Measurements from ENCODE around the gene DCC.

Gene DCC, protein sequence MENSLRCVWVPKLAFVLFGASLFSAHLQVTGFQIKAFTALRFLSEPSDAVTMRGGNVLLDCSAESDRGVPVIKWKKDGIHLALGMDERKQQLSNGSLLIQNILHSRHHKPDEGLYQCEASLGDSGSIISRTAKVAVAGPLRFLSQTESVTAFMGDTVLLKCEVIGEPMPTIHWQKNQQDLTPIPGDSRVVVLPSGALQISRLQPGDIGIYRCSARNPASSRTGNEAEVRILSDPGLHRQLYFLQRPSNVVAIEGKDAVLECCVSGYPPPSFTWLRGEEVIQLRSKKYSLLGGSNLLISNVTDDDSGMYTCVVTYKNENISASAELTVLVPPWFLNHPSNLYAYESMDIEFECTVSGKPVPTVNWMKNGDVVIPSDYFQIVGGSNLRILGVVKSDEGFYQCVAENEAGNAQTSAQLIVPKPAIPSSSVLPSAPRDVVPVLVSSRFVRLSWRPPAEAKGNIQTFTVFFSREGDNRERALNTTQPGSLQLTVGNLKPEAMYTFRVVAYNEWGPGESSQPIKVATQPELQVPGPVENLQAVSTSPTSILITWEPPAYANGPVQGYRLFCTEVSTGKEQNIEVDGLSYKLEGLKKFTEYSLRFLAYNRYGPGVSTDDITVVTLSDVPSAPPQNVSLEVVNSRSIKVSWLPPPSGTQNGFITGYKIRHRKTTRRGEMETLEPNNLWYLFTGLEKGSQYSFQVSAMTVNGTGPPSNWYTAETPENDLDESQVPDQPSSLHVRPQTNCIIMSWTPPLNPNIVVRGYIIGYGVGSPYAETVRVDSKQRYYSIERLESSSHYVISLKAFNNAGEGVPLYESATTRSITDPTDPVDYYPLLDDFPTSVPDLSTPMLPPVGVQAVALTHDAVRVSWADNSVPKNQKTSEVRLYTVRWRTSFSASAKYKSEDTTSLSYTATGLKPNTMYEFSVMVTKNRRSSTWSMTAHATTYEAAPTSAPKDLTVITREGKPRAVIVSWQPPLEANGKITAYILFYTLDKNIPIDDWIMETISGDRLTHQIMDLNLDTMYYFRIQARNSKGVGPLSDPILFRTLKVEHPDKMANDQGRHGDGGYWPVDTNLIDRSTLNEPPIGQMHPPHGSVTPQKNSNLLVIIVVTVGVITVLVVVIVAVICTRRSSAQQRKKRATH (N-terminal part only)

DNA sequence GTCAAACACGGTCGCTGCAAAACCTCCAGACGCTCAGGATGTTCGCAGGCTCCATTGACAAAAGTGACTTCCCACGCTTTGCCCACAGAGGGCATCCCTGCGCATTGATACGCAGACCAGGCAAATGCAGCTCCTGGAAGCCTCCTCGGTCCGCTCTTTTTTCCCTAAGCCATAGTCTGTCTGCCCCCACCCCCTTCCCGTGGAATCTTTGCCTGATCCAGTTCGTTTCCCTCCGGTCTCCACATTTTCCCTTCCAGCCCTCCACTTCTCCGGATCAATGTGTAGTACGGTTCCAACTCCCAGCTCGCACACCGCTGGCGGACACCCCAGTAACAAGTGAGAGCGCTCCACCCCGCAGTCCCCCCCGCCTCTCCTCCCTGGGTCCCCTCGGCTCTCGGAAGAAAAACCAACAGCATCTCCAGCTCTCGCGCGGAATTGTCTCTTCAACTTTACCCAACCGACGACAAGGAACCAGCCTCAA is at the start of gene DCC:
Gene DCC, plus strand, starts transcription at position 307 of the 481 bp plus-strand sequence. CDS start 591 bp downstream, outside the sequence.
- DNase-seq = peak in 1 of 2 experiments; percentile 47

DNA sequence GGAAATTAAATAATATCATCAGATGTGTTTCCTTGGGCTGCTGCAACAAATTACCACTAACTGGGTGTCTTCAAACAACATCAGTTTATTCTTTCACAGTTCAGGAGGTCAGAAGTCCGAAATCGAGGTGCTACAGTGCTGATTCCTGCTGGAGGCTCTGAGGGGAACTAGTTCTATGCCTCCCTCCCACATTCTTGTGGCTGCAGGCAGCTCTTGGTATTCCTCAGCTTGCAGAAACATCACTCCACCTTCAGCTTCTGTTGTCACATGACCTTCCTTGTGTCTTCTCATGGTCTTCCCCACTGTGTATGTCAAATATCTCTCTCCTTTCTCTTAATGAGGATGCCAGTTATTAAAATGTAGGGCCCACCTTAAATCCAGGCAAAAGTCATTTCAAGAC is 29.3 kb upstream of the DCC start:
- no peak for DNase-seq

DNA sequence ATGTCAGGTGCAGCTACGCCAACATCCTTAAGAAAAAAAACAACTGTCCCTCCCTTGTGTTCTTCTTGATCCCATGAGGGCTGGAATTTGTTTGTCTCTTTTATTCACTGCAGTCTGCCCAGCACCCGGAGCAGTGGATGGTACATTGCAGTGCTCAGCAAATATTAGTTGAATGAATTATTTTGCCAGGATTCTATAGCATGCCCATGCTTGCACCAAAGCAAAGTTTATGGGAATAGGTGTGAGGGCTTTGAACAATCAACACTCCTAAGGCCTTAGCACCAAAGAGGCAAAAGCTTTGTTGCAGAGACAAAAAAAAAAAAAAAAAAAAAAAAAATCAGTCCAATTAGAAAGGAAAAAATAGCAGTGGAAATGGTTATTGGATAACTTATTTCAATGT is 28.7 kb upstream of the DCC start:
- DNase-seq = no peak

DNA sequence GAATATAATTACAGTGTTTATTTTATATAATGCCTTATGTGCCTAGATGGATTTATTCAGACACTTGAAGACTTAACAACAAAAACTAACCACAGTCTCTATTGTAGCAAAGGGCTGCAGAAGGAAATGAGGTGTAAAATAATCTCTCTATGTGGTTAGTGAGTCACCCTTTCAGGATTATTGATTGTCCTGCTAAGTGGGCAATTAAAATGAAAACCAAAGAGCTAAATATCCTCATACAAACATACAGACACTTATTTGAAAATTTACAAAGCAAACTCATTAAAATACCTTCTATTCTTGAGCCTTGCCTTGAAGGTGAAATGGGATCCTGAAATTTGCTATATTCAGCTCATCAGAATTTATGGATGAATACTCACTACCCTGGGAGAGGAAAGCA is 27.7 kb upstream of the DCC start:
- no peak for DNase-seq

DNA sequence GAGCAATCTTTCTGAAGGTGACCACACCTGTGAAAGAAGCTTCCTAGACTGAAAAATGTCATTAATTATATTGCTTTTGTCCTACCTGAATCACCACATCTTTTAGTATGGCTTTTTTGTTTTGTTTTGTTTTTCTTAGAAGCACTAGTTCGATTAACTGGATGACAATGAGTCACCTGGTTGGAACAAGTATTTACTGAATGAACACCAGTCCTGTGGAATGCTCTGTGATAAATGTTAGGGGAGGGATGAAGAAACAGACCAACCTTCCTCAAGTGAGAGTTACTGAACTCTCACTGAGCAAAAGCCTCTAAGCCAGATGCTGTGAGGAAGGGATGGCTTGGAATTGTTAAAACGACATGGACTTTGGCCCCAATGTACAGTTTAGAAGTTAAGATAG is 26.8 kb upstream of the DCC start:
- DNase-seq = no peak

DNA sequence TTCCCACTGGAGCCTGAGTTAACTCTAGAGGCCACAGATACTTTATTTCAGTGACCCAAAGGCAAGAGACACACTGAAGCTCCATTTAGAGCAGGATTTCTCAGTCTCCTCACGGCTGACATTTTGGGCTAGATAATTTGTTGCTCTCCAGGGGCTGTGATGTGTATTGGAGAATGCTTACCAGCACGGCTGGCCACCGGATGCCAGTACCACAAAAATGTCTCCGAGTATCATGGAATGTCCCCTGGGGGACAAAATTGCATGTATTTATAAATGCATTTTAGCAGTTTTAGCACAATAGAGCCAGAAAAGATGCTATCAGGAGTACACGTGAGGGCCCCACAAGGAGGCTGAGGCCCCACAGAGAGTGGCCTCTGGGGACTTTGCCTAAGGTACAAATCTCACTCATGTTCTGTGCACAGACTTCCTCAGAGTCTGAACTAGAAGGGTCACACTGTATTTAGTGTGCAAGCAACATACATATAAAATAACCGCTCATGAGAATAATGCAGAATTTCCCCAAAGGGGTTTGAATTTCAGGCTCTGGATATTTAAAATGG is 20.5 kb upstream of the DCC start:
- DNase-seq = no peak

DNA sequence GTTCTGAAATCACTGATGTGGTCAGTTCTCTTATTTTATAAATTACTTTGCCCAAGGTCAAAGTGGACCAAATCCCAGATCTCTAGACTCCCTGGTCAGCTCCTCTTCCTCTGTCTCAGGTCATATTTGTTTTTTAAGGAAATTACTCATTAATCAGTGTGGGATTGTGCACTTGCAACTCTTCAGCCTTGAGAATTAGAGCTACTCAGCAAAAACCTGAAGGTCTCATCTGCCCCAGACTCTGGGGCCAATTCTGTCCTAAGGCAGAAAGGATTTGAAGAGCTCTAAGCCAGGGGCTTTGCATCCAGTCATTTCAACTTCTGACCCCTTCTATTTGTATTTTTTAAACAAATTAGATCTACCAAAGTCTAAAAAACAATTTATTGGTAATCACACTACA is 17.7 kb upstream of the DCC start:
- no peak for DNase-seq

DNA sequence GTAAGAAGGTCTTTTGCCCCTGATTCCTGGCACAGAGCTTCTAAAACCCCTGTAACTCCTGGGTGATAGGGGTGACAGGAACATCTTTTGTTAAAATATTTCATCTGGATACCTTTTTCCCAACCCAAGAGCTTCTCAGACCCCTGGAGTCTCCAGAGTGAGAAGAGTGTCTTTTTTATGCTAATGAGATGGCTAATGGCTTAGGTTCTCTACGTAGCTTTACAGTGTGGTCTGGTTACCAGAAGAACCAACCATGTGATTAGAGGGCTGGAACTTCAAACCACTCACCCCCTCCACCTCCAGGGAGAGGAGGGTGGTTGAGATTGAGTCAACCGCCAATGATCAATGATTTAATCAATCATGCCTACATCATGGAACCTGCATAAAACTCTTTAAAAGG is 16.2 kb upstream of the DCC start:
- DNase-seq = no peak

DNA sequence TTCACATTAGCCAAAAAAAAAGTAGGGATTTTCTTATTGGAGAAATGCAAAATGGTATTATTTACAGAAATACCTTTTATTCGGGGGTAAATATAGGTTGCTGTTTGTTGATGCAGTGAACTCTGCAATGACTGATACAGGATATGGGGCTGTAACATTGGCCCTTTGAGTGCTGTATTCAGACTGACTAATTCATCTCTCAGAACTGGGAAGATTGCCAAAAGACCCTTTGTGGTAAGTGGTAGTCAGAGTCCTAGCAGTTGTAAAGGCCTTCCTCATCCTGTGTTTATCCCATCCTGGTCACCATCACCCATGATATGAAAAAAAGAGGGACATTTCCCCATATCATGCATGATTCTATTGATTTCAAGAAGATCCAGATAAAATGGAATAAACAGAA is 14.0 kb upstream of the DCC start:
- DNase-seq = no peak

DNA sequence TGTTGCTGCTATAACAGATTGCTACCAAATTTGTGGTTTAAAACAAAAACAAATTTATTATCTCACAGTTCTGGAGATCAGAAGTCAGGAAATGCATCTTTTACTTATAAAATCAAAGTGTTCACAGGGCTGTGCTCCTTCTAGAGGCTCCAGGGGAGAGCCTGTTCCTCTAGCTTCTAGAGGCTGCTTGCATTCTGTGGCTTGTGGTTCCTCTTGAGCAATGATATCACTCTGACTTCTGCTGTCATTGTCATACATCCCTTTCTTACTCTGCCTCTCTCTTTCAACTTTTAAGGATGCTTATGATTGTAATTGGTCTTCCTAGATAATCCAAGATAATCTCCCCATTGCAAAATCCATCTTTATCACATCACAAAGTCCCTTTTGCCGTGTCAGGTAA is 6.1 kb upstream of the DCC start:
- no peak for DNase-seq

DNA sequence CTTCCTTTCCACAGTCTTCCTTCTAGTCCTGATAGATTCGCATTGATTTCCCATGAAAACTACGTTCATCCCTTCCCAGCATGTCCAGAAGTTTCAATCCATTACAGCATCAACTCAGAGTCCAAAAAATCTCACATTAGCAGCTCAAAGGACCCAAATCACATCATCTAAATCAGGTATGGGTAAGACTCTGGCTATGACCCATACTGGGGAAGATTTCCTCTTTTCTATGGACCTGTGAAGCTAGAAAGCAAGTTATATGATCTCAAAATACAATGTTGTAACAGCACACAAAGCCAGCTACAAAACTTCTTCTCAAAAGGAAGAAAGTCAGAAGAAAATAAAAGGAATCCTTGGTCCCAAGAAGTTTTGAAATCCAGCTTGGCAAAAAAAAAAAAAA is 5.7 kb upstream of the DCC start:
- no peak for DNase-seq

DNA sequence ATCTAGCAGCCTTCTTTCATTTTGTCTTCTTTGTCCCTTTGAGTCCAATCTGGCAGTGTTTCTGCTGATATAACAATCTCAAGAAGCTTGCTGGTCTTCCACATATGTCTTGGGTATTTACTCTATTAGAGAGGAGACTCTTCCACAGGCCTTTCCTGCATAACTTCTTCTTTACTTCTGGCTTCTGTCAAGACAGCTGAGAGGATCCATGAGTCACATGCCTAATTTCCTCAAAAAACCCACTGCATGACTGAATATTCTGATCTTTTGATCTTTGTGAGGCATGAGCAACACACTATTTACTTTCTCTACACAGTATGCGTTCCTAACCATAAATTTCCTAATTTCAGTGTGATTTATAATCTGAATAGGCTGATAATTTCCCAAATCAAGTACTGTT is 5.1 kb upstream of the DCC start:
- DNase-seq = no peak

DNA sequence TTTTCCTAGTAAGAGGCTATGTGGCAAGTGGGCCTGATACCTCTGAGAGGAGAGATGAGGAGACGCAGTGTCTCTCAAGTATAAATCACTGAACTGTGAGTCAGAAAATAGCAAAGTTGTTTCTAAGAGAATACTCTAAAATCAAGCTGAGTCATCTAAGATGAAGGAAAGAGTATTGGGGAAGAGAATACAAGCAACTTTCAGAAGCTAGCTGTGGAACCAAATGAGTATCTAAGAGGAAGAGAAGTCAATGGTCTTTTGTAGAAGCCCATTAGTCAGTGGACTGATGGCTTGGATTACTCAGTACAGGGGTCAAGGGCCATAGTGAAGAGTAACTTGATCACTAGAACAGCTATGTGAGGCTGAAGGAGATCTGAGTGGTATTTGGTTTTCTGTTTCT is 2.7 kb upstream of the DCC start:
- DNase-seq = no peak

DNA sequence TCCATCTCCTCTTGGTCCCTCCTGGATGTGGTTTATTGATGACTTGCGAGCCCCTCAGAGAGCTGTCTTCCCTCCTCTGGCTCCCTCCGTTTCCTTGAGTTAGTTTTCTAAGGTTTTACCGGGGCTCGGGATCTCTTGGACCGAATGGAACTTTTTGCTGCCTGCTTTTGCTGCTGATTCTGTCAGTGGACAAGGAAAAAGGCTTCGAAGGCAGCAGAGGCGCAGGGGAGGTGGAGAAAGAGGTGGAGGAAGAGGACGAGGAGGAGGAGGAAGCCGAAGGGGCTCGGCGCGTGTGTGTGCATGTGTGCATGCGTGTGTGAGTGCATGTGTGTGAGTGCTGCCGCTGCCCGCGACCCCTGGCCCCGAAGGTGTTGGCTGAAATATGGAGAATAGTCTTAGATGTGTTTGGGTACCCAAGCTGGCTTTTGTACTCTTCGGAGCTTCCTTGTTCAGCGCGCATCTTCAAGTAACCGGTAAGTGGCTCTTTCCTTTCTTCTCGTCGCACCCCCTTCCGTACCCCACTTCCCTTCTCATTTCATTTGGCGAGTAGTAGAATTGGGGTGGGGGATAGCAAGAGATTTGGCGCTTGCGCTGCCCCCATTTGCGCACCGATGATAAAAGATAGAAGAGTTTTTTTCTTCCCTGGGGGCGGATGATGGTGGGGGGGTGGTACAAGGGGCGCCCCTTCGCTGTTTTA is 557 bp downstream of the DCC start:
- DNase-seq = no peak

DNA sequence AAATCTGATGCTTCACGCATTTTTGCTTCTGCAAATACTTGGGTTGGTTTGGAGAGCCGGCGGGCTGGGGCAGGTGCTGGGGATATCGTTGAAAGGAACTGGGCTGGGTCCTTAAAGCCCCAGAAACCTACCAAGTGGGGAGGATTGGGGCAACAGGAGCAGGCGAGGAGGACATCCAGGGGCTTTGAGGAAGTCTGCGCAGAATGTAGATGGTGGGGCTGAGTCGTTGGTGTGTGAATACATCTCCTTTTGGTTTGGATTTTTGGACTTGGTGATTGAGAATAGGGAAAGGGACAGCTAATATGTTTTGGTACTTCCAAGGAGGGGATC is 1.1 kb downstream of the DCC start:
- DNase-seq = no peak

DNA sequence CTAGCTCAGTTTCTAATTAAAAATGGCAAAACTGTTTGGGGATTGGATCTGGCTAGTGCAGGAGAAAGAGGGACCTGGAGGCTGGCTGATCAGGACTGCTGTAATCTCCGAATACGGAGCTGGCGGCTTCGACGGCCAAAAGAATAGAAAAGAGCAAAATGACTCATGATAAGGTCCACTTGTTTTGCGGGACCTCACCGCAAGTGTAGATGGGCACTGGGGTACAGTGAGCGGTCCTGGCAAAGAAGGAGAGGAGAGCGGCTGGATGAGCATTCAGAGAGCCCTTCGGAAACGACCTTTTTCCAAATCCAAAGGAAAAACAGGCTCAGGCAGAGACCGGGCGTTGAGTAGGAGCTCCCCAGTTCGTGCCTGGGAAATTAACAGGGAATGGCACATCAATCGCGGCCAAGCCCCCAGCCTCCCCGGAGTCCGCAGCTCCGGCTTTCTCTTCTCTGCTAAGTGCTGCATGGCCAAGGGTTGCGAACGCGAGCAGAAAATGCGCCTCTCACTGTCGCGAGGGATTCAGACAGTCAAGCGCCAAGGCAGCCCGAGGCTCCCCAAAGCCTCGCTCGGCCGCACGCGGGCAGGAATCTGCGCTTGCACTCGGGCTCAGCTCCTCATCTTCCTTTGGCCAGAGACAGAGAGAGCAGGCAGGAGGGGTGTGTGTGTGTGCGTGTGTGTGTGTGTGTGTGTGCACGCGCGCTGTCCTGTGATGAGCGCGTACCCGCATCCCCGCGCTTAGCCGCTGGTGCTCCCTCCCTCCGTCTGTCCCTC is 1.8 kb downstream of the DCC start:
- no peak for DNase-seq

DNA sequence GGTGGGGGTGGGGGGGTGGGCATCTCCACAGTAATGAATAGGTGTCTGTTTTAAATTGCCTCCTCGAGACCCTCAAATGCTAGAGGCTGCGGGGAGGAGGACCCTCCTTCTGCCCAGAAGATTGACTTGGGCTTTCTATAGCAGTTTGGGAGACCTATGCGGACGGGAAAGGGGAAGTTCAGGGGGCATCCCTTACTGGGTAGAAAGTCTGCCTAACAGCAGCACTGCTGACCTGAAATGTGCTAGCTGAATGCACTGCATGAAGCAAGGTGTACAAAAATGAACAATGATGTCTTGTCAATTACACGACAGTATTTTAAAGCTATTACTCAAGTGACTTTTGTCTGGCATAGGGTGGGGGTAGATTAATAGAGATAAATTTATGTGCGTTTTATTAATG is 2.5 kb downstream of the DCC start:
- DNase-seq = no peak

DNA sequence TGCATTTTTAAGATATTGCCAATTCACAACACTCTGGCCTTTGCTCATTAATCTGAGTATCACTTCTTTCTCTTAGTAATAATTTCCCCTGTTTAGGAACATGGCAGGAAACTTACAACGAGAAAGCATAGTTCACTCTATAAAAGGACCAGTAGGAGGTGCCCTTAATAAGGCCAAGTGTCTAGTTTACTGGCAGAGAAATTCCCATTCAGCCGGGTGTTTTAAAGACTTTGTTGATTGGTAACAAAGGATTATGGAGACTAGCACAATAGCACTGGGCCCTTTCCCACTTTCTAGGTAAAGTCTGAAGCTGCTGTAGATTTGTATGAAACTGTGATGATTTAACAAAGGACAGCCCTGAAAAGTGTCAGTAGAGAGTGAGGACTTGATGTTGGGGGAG is 3.1 kb downstream of the DCC start:
- DNase-seq = peak in 1 of 2 experiments; percentile 0

DNA sequence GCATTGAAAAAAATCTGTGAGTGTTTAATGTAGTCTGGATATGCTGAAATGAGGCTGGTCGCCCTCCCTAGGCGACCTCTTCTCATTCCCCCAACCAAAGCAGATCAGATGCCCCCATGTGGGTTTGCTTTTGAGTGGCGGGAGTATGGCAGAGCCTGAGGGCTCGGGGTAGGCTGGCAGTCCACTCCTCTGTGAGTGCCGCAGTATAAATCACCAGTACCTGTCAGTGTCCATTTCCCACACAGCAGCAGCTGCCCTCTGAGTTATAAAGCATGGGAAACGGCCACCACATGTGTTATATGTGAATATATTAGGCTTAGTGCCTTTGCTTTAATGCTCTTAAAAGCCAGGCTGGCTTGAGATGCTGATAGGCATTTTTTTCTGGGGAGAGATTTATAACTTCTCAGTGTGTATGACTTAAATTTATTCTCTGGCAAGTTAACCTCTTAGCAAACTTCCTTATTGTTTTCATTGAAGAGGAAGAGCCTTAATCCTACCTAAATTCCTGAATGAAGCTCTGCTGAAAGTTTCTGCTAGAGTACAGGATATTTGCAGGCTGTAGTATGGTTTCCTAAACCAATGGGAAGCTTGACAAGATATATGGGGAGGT is 3.8 kb downstream of the DCC start:
- no peak for DNase-seq

DNA sequence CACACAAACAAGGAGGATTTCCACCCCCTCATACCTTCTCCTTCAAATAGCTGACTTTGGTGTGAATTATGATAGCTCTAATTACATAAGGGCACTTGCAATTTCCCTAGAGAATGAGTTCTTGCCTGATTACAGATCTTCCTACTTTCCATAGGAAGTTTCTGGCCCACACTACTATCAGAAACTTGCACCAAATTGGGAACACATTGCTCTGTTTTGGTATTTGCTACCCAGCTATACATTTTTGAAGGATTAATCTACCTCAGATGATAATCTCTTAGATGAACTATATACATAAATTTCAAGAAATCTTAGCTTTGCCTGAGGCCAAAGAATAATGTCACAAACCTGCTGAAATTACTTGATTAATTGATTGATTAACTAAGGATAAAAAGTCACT is 4.9 kb downstream of the DCC start:
- no peak for DNase-seq

DNA sequence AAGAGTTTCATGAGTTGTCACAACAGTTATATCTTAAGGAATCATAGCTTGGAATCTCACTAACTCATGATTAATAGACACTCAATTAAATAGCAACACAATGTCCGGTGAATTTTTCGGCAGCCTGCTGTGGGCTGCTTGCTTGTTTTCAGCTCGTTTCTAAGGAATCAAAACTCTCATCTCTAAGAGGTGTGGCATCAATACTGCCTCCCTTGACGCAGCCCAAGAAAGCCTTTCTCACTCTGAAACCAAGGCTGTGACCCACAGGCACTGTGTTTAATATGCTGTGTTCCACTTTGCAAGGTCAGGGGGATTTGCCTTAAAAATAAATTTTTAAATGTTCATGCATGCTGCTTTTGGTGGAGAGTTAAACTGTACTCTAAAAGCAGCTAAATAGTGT is 5.4 kb downstream of the DCC start:
- DNase-seq = no peak
